ENCODE results near the gene CLSTN3.

Gene CLSTN3

GRCh38 chr12:7157391-7157790 lies 27.2 kb downstream of the CLSTN3 start:
- H3K36me3 ChIP-seq (ENCODE audit: control insufficient read depth in 2 of 2, insufficient read depth in 2 of 2, low read length in 2 of 2) = peaks cover 0 to 4% of the 10 kb centered on the region in 2 donors
- H3K27me3 ChIP-seq (ENCODE audit: control insufficient read depth in 2 of 2, insufficient read depth in 2 of 2, low read length in 2 of 2) = no peaks in the 10 kb centered on the region
- no peak overlapping the region for H3K9ac ChIP-seq (ENCODE audit: low read depth in 1 of 2, low read length in 2 of 2)
- H3K9me3 ChIP-seq (ENCODE audit: control insufficient read depth in 2 of 2, low read length in 2 of 2) = no peaks in the 10 kb centered on the region
- no peaks in the 10 kb centered on the region for H3K4me1 ChIP-seq (ENCODE audit: control insufficient read depth in 2 of 2, insufficient read depth in 2 of 2, low read length in 2 of 2)
- H3K27ac ChIP-seq (ENCODE audit: low read depth in 2 of 2, low read length in 2 of 2) = no peak overlapping the region
- no peak overlapping the region for H3K4me3 ChIP-seq (ENCODE audit: low read length in 2 of 2)

- no peak overlapping the region for H3K9ac ChIP-seq (ENCODE audit: low read depth in 1 of 2, low read length in 2 of 2)
Observed at GRCh38 chr12:7158781-7159609, 28.8 kb downstream of the CLSTN3 start.

GRCh38 chr12:7160183-7160582 lies 30.0 kb downstream of the CLSTN3 start:
- H3K4me1 ChIP-seq (ENCODE audit: control insufficient read depth in 2 of 2, insufficient read depth in 2 of 2, low read length in 2 of 2) = no peaks in the 10 kb centered on the region
- H3K9ac ChIP-seq (ENCODE audit: low read depth in 1 of 2, low read length in 2 of 2) = no peak overlapping the region
- H3K36me3 ChIP-seq (ENCODE audit: control insufficient read depth in 2 of 2, insufficient read depth in 2 of 2, low read length in 2 of 2) = peaks cover 0 to 4% of the 10 kb centered on the region in 2 donors
- peaks cover 5 to 11% of the 10 kb centered on the region in 2 donors for H3K27me3 ChIP-seq (ENCODE audit: control insufficient read depth in 2 of 2, insufficient read depth in 2 of 2, low read length in 2 of 2)
- no peak overlapping the region for H3K4me3 ChIP-seq (ENCODE audit: low read length in 2 of 2)
- H3K27ac ChIP-seq (ENCODE audit: low read depth in 2 of 2, low read length in 2 of 2) = no peak overlapping the region
- H3K9me3 ChIP-seq (ENCODE audit: control insufficient read depth in 2 of 2, low read length in 2 of 2) = no peaks in the 10 kb centered on the region

More at GRCh38 chr12:7158781-7159609, 28.8 kb downstream of the CLSTN3 start:
- Histone ChIP-seq H3K4me3 (ENCODE audit: low read length in 2 of 2) (no peak overlapping the region), H3K36me3 (ENCODE audit: control insufficient read depth in 2 of 2, insufficient read depth in 2 of 2, low read length in 2 of 2) (peaks cover 0 to 4% of the 10 kb centered on the region in 2 donors), H3K4me1 (ENCODE audit: control insufficient read depth in 2 of 2, insufficient read depth in 2 of 2, low read length in 2 of 2) (no peaks in the 10 kb centered on the region), H3K9me3 (ENCODE audit: control insufficient read depth in 2 of 2, low read length in 2 of 2) (no peaks in the 10 kb centered on the region), H3K27me3 (ENCODE audit: control insufficient read depth in 2 of 2, insufficient read depth in 2 of 2, low read length in 2 of 2) (peaks cover 5 to 11% of the 10 kb centered on the region in 2 donors), H3K27ac (ENCODE audit: low read depth in 2 of 2, low read length in 2 of 2) (no peak overlapping the region)

GRCh38 chr12:7161327-7161726 lies 31.2 kb downstream of the CLSTN3 start:
- Histone ChIP-seq H3K36me3 (ENCODE audit: control insufficient read depth in 2 of 2, insufficient read depth in 2 of 2, low read length in 2 of 2) (peaks cover 0 to 4% of the 10 kb centered on the region in 2 donors), H3K9me3 (ENCODE audit: control insufficient read depth in 2 of 2, low read length in 2 of 2) (no peaks in the 10 kb centered on the region), H3K27me3 (ENCODE audit: control insufficient read depth in 2 of 2, insufficient read depth in 2 of 2, low read length in 2 of 2) (peaks cover 5 to 11% of the 10 kb centered on the region in 2 donors), H3K9ac (ENCODE audit: low read depth in 1 of 2, low read length in 2 of 2) (no peak overlapping the region), H3K27ac (ENCODE audit: low read depth in 2 of 2, low read length in 2 of 2) (no peak overlapping the region), H3K4me1 (ENCODE audit: control insufficient read depth in 2 of 2, insufficient read depth in 2 of 2, low read length in 2 of 2) (no peaks in the 10 kb centered on the region), H3K4me3 (ENCODE audit: low read length in 2 of 2) (no peak overlapping the region)

GRCh38 chr12:7161811-7162210 lies 31.6 kb downstream of the CLSTN3 start:
- no peak overlapping the region for H3K4me3 ChIP-seq (ENCODE audit: low read length in 2 of 2)
- peaks cover 0 to 2% of the 10 kb centered on the region in 2 donors for H3K36me3 ChIP-seq (ENCODE audit: control insufficient read depth in 2 of 2, insufficient read depth in 2 of 2, low read length in 2 of 2)
- H3K27me3 ChIP-seq (ENCODE audit: control insufficient read depth in 2 of 2, insufficient read depth in 2 of 2, low read length in 2 of 2) = peaks cover 5 to 11% of the 10 kb centered on the region in 2 donors
- H3K9me3 ChIP-seq (ENCODE audit: control insufficient read depth in 2 of 2, low read length in 2 of 2) = no peaks in the 10 kb centered on the region
- H3K9ac ChIP-seq (ENCODE audit: low read depth in 1 of 2, low read length in 2 of 2) = no peak overlapping the region
- H3K27ac ChIP-seq (ENCODE audit: low read depth in 2 of 2, low read length in 2 of 2) = no peak overlapping the region
- H3K4me1 ChIP-seq (ENCODE audit: control insufficient read depth in 2 of 2, insufficient read depth in 2 of 2, low read length in 2 of 2) = no peaks in the 10 kb centered on the region

- Histone ChIP-seq H3K4me1 (ENCODE audit: control insufficient read depth in 2 of 2, insufficient read depth in 2 of 2, low read length in 2 of 2) (no peaks in the 10 kb centered on the region), H3K4me3 (ENCODE audit: low read length in 2 of 2) (no peak overlapping the region), H3K9ac (ENCODE audit: low read depth in 1 of 2, low read length in 2 of 2) (no peak overlapping the region), H3K36me3 (ENCODE audit: control insufficient read depth in 2 of 2, insufficient read depth in 2 of 2, low read length in 2 of 2) (no peaks in the 10 kb centered on the region), H3K27ac (ENCODE audit: low read depth in 2 of 2, low read length in 2 of 2) (no peak overlapping the region), H3K27me3 (ENCODE audit: control insufficient read depth in 2 of 2, insufficient read depth in 2 of 2, low read length in 2 of 2) (peaks cover 5 to 11% of the 10 kb centered on the region in 2 donors), H3K9me3 (ENCODE audit: control insufficient read depth in 2 of 2, low read length in 2 of 2) (no peaks in the 10 kb centered on the region)
Observed at GRCh38 chr12:7162691-7163114, 32.5 kb downstream of the CLSTN3 start.

- H3K27me3 ChIP-seq (ENCODE audit: control insufficient read depth in 2 of 2, insufficient read depth in 2 of 2, low read length in 2 of 2) = peaks cover 0 to 4% of the 10 kb centered on the region in 2 donors
- H3K4me3 ChIP-seq (ENCODE audit: low read length in 2 of 2) = no peak overlapping the region
- no peaks in the 10 kb centered on the region for H3K36me3 ChIP-seq (ENCODE audit: control insufficient read depth in 2 of 2, insufficient read depth in 2 of 2, low read length in 2 of 2)
Observed at GRCh38 chr12:7169951-7170350, 39.8 kb downstream of the CLSTN3 start.

GRCh38 chr12:7171854-7172253 lies 41.7 kb downstream of the CLSTN3 start:
- peaks cover 0 to 11% of the 10 kb centered on the region in 2 donors for H3K9me3 ChIP-seq (ENCODE audit: control insufficient read depth in 2 of 2, low read length in 2 of 2)
- no peaks in the 10 kb centered on the region for H3K4me1 ChIP-seq (ENCODE audit: control insufficient read depth in 2 of 2, insufficient read depth in 2 of 2, low read length in 2 of 2)
- H3K4me3 ChIP-seq (ENCODE audit: low read length in 2 of 2) = no peak overlapping the region
- H3K27me3 ChIP-seq (ENCODE audit: control insufficient read depth in 2 of 2, insufficient read depth in 2 of 2, low read length in 2 of 2) = peaks cover 0 to 4% of the 10 kb centered on the region in 2 donors
- no peak overlapping the region for H3K27ac ChIP-seq (ENCODE audit: low read depth in 2 of 2, low read length in 2 of 2)
- no peaks in the 10 kb centered on the region for H3K36me3 ChIP-seq (ENCODE audit: control insufficient read depth in 2 of 2, insufficient read depth in 2 of 2, low read length in 2 of 2)
- no peak overlapping the region for H3K9ac ChIP-seq (ENCODE audit: low read depth in 1 of 2, low read length in 2 of 2)

More at GRCh38 chr12:7169951-7170350, 39.8 kb downstream of the CLSTN3 start:
- no peak overlapping the region for H3K9ac ChIP-seq (ENCODE audit: low read depth in 1 of 2, low read length in 2 of 2)
- H3K4me1 ChIP-seq (ENCODE audit: control insufficient read depth in 2 of 2, insufficient read depth in 2 of 2, low read length in 2 of 2) = no peaks in the 10 kb centered on the region
- peaks cover 0 to 7% of the 10 kb centered on the region in 2 donors for H3K9me3 ChIP-seq (ENCODE audit: control insufficient read depth in 2 of 2, low read length in 2 of 2)
- no peak overlapping the region for H3K27ac ChIP-seq (ENCODE audit: low read depth in 2 of 2, low read length in 2 of 2)

GRCh38 chr12:7175493-7175892 lies 45.3 kb downstream of the CLSTN3 start:
- H3K27me3 ChIP-seq (ENCODE audit: control insufficient read depth in 2 of 2, insufficient read depth in 2 of 2, low read length in 2 of 2) = peaks cover 0 to 6% of the 10 kb centered on the region in 2 donors
- no peaks in the 10 kb centered on the region for H3K36me3 ChIP-seq (ENCODE audit: control insufficient read depth in 2 of 2, insufficient read depth in 2 of 2, low read length in 2 of 2)
- H3K4me3 ChIP-seq (ENCODE audit: low read length in 2 of 2) = no peak overlapping the region
- no peak overlapping the region for H3K9ac ChIP-seq (ENCODE audit: low read depth in 1 of 2, low read length in 2 of 2)
- H3K9me3 ChIP-seq (ENCODE audit: control insufficient read depth in 2 of 2, low read length in 2 of 2) = peaks cover 0 to 8% of the 10 kb centered on the region in 2 donors
- no peak overlapping the region for H3K27ac ChIP-seq (ENCODE audit: low read depth in 2 of 2, low read length in 2 of 2)
- no peaks in the 10 kb centered on the region for H3K4me1 ChIP-seq (ENCODE audit: control insufficient read depth in 2 of 2, insufficient read depth in 2 of 2, low read length in 2 of 2)

GRCh38 chr12:7176595-7176994 lies 46.4 kb downstream of the CLSTN3 start:
- H3K9me3 ChIP-seq (ENCODE audit: control insufficient read depth in 2 of 2, low read length in 2 of 2) = peaks cover 0 to 8% of the 10 kb centered on the region in 2 donors
- H3K27ac ChIP-seq (ENCODE audit: low read depth in 2 of 2, low read length in 2 of 2) = no peak overlapping the region
- H3K9ac ChIP-seq (ENCODE audit: low read depth in 1 of 2, low read length in 2 of 2) = no peak overlapping the region
- H3K36me3 ChIP-seq (ENCODE audit: control insufficient read depth in 2 of 2, insufficient read depth in 2 of 2, low read length in 2 of 2) = no peaks in the 10 kb centered on the region
- H3K4me3 ChIP-seq (ENCODE audit: low read length in 2 of 2) = no peak overlapping the region
- H3K4me1 ChIP-seq (ENCODE audit: control insufficient read depth in 2 of 2, insufficient read depth in 2 of 2, low read length in 2 of 2) = no peaks in the 10 kb centered on the region
- H3K27me3 ChIP-seq (ENCODE audit: control insufficient read depth in 2 of 2, insufficient read depth in 2 of 2, low read length in 2 of 2) = peaks cover 0 to 6% of the 10 kb centered on the region in 2 donors
